Karpas-422 (cell line): ENCODE results near the gene SNX32. TPM values are rescaled to one million over a fixed set of nuclear protein-coding genes. Genes with fewer than 3 reads are reported as not detected.

ENCODE experiments used
- DNase-seq: peaks from one replicate; pipeline ENCODE4 v3.0.0-alpha.2; 2015
- H2AFZ ChIP-seq: fragments of 200-600 bp; sonication (generic); 2 replicates; pipeline ENCODE4 v1.6.1; 2014; ENCODE audit warnings: antibody characterized with exemption, low read length, mixed read lengths
- H3K27ac ChIP-seq: fragments of 200-600 bp; sonication (generic); 2 replicates; pipeline ENCODE4 v1.5.1; 2014; ENCODE audit warnings: mild to moderate bottlenecking, low read length, moderate library complexity
- H3K27me3 ChIP-seq: fragments of 200-600 bp; sonication (generic); 2 replicates; pipeline ENCODE4 v1.6.1; 2014; ENCODE audit warnings: low read length, mixed read lengths
- H3K36me3 ChIP-seq: fragments of 200-600 bp; sonication (generic); 2 replicates; pipeline ENCODE4 v1.6.1; 2014; ENCODE audit warnings: low read length, mixed read lengths; ENCODE audit not compliant: insufficient read depth
- H3K4me1 ChIP-seq: fragments of 200-600 bp; sonication (generic); 2 replicates; pipeline ENCODE4 v1.6.1; 2014; ENCODE audit warnings: mild to moderate bottlenecking, low read length, mixed read lengths
- H3K4me2 ChIP-seq: fragments of 200-600 bp; sonication (generic); 2 replicates; pipeline ENCODE4 v1.6.1; 2014; ENCODE audit warnings: low read length, low read depth, mild to moderate bottlenecking; ENCODE audit not compliant: poor library complexity, severe bottlenecking
- H3K4me3 ChIP-seq: fragments of 200-600 bp; sonication (generic); 2 replicates; pipeline ENCODE4 v1.5.1; 2014; ENCODE audit warnings: mild to moderate bottlenecking, antibody characterized with exemption, low read length, mixed read lengths
- H3K79me2 ChIP-seq: fragments of 200-600 bp; sonication (generic); 2 replicates; pipeline ENCODE4 v1.6.1; 2014; ENCODE audit warnings: mild to moderate bottlenecking, low read length, mixed read lengths
- H3K9ac ChIP-seq: fragments of 200-600 bp; sonication (generic); 2 replicates; pipeline ENCODE4 v1.6.0; 2014; ENCODE audit warnings: low read length
- H3K9me2 ChIP-seq: fragments of 200-600 bp; sonication (generic), shearing (Covaris generic); replicated peaks from 2 replicates; pipeline ENCODE4 v1.6.0; 2014; ENCODE audit warnings: mild to moderate bottlenecking, low read length, moderate library complexity; ENCODE audit not compliant: insufficient read depth
- H3K9me3 ChIP-seq: fragments of 300-700, 200-600 bp; sonication (generic); 2 replicates; pipeline ENCODE4 v1.6.1; 2014; ENCODE audit warnings: low read length, mixed read lengths
- H4K20me1 ChIP-seq: fragments of 200-600 bp; sonication (generic); 2 replicates; pipeline ENCODE4 v1.6.1; 2014; ENCODE audit warnings: mild to moderate bottlenecking, antibody characterized with exemption, low read length, low read depth; ENCODE audit not compliant: insufficient read depth
- total RNA-seq: library from RNA; depleted of rRNA; stranded (reverse); fragments of >200 nt; shearing (Covaris generic); gene quantifications from 2 replicates; pipeline ENCODE4 v1.2.3, GENCODE V29; 2014; ENCODE audit warnings: low replicate concordance

SNX32 gene
- total RNA-seq, 1 experiment from 2014 or later = not detected

DNA sequence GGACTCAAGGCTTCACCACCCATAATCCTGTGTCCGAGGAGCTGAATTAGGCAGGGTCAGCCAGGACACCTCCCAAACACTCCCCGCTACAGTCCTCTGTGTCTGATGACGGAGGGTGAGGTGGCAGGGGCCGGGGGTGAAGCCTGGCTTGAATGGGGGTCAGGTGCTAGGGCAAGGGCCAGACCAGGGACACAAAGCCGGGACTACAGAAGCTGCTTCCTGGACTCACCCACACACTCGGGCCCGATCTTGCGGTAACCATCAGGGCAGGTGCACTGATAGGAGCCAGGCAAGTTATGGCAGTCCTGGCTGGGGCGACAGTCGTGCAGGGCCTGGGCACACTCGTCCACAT is 36.5 kb downstream of the SNX32 start:
- peaks cover 19% of the 10 kb centered on the region for H4K20me1 ChIP-seq
- peaks cover 18% of the 10 kb centered on the region for H3K4me1 ChIP-seq
- no peaks in the 10 kb centered on the region; the same call in 1 of the 2 replicates for H3K36me3 ChIP-seq
- no peak overlapping the region for H2AFZ ChIP-seq
- no peak overlapping the region for H3K27ac ChIP-seq
- H3K9me2 ChIP-seq = no peaks in the 10 kb centered on the region
- no peak overlapping the region for H3K9ac ChIP-seq
- no peaks in the 10 kb centered on the region for H3K27me3 ChIP-seq
- no peak overlapping the region for H3K4me3 ChIP-seq
- no peak overlapping the region for H3K4me2 ChIP-seq
- H3K9me3 ChIP-seq = no peaks in the 10 kb centered on the region
- no peak for DNase-seq
- no peaks in the 10 kb centered on the region for H3K79me2 ChIP-seq

DNA sequence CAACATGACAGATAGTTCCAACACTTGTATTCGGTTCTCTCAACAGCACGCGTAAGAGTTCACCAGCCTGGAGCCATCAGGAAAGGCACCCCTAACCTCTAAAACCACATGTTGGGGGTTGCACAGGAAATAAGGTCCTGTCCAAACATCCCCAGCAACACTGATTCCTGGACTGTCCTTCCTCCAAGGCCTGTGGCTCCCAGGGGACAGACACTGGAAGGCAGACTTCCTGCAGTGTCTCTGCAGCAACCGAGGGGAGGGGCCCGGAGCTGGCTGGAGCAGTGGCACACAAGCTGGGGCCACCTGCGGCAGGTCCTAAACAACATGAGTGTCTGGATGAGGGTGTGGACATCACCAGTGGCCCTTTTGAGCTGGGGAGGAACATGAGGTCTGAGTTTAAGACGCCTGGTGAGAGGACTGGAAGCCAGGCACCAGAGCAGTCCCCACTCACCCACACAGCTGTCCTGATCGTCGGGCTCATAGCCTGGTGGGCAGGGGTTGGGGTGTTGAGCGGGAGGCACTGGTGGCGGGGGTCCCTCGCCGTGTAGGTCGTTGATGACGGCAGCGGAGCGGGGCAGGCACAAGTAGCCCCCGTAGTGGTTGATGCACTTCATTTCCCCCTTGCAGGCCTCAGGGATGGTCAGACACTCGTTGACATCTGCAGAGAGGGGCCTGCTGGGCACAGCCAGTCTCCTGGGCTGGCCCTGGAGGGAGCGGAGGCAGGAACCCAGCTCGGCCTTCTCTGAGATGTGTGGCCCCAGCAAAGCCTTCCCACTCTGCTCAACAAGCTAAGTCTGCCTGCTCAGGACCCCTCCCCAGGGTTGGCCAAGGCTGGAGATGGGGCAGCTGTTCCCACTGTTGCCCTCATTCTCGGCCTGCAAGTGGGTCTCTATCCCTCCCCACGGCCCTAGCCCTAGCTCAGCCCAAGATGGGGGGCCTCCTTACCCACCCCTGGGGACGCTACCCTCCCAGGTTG is 37.2 kb downstream of the SNX32 start:
- Histone ChIP-seq H2AFZ (no peak overlapping the region), H3K79me2 (no peaks in the 10 kb centered on the region), H3K4me2 (no peak overlapping the region), H3K36me3 (no peaks in the 10 kb centered on the region; the same call in 1 of the 2 replicates), H3K27me3 (no peaks in the 10 kb centered on the region), H4K20me1 (peaks cover 19% of the 10 kb centered on the region), H3K9ac (no peak overlapping the region), H3K4me1 (peaks cover 18% of the 10 kb centered on the region), H3K9me3 (no peaks in the 10 kb centered on the region), H3K9me2 (no peaks in the 10 kb centered on the region), H3K27ac (no peak overlapping the region), H3K4me3 (no peak overlapping the region)
- no peak for DNase-seq

GRCh38 chr11:65871811-65872548 is 38.2 kb downstream of the SNX32 start:
- Histone ChIP-seq H3K27ac (no peak overlapping the region), H3K9ac (no peak overlapping the region), H3K4me3 (no peak overlapping the region), H3K27me3 (no peaks in the 10 kb centered on the region), H3K9me2 (no peaks in the 10 kb centered on the region), H3K4me1 (peaks cover 18% of the 10 kb centered on the region), H2AFZ (no peak overlapping the region), H3K4me2 (no peak overlapping the region), H3K36me3 (no peaks in the 10 kb centered on the region; the same call in 1 of the 2 replicates), H3K9me3 (no peaks in the 10 kb centered on the region), H4K20me1 (peaks cover 16% of the 10 kb centered on the region), H3K79me2 (no peaks in the 10 kb centered on the region)
- no peak for DNase-seq

GRCh38 chr11:65872586-65873317 is 39.0 kb downstream of the SNX32 start, which contains the start of gene EFEMP2:
EFEMP2 (minus strand) TSS chr11:65872800; CDS start chr11:65872354, 446 bp downstream.
- H3K9me2 ChIP-seq = no peaks in the 10 kb centered on the region
- H2AFZ ChIP-seq = peak within 1 kb of the TSS; percentile 98
- H3K9me3 ChIP-seq = no peaks in the 10 kb centered on the region
- H3K4me1 ChIP-seq = peaks cover 15% of the 10 kb centered on the region
- peaks cover 10% of the 10 kb centered on the region for H4K20me1 ChIP-seq
- H3K79me2 ChIP-seq = no peaks in the 10 kb centered on the region
- no peaks in the 10 kb centered on the region for H3K27me3 ChIP-seq
- no peak within 1 kb of the TSS for H3K27ac ChIP-seq
- peak within 1 kb of the TSS; percentile 90 for H3K4me2 ChIP-seq
- no peaks in the 10 kb centered on the region for H3K36me3 ChIP-seq
- DNase-seq = no peak
- H3K9ac ChIP-seq = peak within 1 kb of the TSS; percentile 79
- H3K4me3 ChIP-seq = peak within 1 kb of the TSS; percentile 63; the same call in 1 of the 2 replicates

DNA sequence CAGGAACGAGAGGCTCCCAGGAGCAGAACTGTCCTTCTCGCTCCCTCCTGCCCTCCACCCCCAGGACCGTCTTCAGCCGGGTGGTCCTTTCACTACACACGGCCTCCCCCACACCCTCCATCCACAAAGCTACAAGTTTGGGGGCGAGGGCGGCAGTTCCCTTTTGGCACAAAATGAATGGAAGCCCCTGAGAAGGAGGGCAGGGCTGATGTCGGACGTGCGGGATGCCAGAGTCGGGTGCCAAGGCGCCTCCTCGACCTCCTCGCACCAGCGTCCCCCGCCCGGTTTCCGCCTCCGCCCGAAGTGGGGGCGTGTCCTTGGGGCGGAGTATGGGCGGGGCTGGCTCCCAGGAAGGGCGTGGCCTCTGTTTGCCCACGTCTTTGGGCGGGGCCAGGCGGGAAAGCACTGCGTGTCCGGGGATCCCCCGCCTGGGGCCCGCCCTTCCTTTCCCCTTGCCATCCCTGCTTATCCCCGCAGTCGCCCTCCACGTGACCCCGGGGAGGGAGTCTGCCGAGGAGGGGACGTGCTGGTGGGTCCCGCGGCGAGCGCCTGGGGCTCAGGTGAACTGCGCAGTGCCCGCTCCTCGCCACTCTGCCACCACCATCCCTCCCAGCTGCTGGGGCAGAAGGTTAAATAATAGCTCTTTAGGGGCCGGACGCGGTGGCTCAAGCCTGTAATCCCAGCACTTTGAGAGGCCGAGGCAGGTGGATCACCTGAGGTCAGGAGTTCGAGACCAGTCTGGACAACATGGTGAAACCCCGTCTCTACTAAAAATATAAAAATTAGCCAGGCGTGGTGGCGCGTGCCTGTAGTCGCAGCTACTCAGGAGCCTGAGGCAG is 39.8 kb downstream of the SNX32 start:
- peak overlapping the region; percentile 90 for H3K4me2 ChIP-seq
- peak overlapping the region; percentile 79 for H3K9ac ChIP-seq
- H2AFZ ChIP-seq = peak overlapping the region; percentile 98
- H4K20me1 ChIP-seq = peaks cover 2% of the 10 kb centered on the region; the same call in 1 of the 2 replicates
- no peaks in the 10 kb centered on the region for H3K9me2 ChIP-seq
- no peaks in the 10 kb centered on the region for H3K36me3 ChIP-seq
- H3K27ac ChIP-seq = no peak overlapping the region
- DNase-seq = peak; percentile 97
- no peaks in the 10 kb centered on the region for H3K9me3 ChIP-seq
- H3K4me1 ChIP-seq = peaks cover 15% of the 10 kb centered on the region
- H3K79me2 ChIP-seq = no peaks in the 10 kb centered on the region
- H3K27me3 ChIP-seq = no peaks in the 10 kb centered on the region
- peak overlapping the region; percentile 63; the same call in 1 of the 2 replicates for H3K4me3 ChIP-seq

DNA sequence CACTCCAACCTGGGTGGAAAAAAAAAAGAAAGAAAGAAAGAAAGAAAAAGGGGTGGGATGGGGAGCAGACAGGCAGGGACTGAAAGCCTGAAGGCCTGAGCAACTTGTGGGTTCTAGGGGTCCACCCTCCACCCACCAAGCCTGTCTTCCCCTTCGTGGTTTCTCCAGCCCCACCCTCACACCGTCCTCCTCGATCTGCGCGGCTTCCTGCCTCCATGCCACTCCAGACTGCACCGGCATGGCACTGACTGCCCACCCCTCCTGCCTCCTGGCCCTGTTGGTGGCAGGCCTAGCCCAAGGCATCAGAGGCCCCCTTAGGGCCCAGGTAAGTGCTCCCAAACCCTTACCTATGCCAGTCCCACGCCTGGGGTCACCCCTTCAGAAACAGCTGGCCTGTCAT is 45.9 kb downstream of the SNX32 start, which contains the start of gene CTSW:
CTSW (plus strand) TSS at position 221 of the 400 bp plus-strand sequence; CDS start at position 239, 18 bp downstream.
- Histone ChIP-seq H3K4me1 (peaks cover 3% of the 10 kb centered on the region; the same call in 1 of the 2 replicates), H3K4me2 (no peak within 1 kb of the TSS), H3K4me3 (no peak within 1 kb of the TSS), H3K27me3 (no peaks in the 10 kb centered on the region), H4K20me1 (no peaks in the 10 kb centered on the region; the same call in 1 of the 2 replicates), H3K36me3 (peaks cover 15% of the 10 kb centered on the region), H3K9ac (no peak within 1 kb of the TSS), H3K9me3 (no peaks in the 10 kb centered on the region), H3K79me2 (no peaks in the 10 kb centered on the region), H3K27ac (no peak within 1 kb of the TSS), H2AFZ (no peak within 1 kb of the TSS), H3K9me2 (no peaks in the 10 kb centered on the region)
- DNase-seq = no peak

DNA sequence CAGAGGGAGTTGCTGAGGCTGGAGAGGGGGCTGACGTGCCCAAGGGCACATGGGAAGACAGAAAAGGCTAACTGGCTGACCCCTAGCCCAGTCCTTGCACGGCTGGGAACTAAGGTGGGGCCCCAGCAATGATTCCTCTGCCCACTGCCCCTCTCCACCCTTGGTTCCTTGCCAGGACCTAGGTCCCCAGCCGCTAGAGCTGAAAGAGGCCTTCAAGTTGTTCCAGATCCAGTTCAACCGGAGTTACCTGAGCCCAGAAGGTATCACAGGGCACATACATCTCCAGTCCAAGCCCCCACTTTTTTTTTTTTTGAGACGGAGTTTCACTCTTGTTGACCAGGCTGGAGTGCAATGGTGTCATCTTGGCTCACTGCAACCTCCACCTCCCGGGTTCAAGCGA is 46.3 kb downstream of the SNX32 start:
- H3K9me3 ChIP-seq = no peaks in the 10 kb centered on the region
- DNase-seq = no peak
- H3K4me2 ChIP-seq = no peak overlapping the region
- H4K20me1 ChIP-seq = no peaks in the 10 kb centered on the region; the same call in 1 of the 2 replicates
- H3K36me3 ChIP-seq = peaks cover 15% of the 10 kb centered on the region
- H2AFZ ChIP-seq = no peak overlapping the region
- H3K27ac ChIP-seq = no peak overlapping the region
- H3K27me3 ChIP-seq = no peaks in the 10 kb centered on the region
- peaks cover 7% of the 10 kb centered on the region for H3K4me1 ChIP-seq
- no peaks in the 10 kb centered on the region for H3K9me2 ChIP-seq
- no peaks in the 10 kb centered on the region for H3K79me2 ChIP-seq
- H3K9ac ChIP-seq = no peak overlapping the region
- no peak overlapping the region for H3K4me3 ChIP-seq
